Stimulated activated CD8-positive, alpha-beta memory T cell treated with anti-CD3 and anti-CD28 coated beads, Interleukin-4, amount 100 ng/mL, for 4 hours (primary cell): ENCODE data around the gene PEX19.

Experiments used
- DNase-seq, 2 donors: peaks; one replicate each; pipeline ENCODE4 v3.0.0-alpha.2; 2020; ENCODE audit warnings: low read depth in 2 of 2, low spot score in 1 of 2

The PEX19 gene

GRCh38 chr1:160239582-160240299 is 45.2 kb downstream of the PEX19 start:
- DNase-seq: no peak

GRCh38 chr1:160238408-160238807 is 46.5 kb downstream of the PEX19 start:
- no peak for DNase-seq

- DNase-seq: no peak
Measured at GRCh38 chr1:160237558-160237957, 47.4 kb downstream of the PEX19 start.

GRCh38 chr1:160236806-160237205 is 48.1 kb downstream of the PEX19 start:
- no peak for DNase-seq

- no peak for DNase-seq
Measured at GRCh38 chr1:160232911-160233310, 52.0 kb downstream of the PEX19 start.

GRCh38 chr1:160228431-160228830 is 56.5 kb downstream of the PEX19 start:
- no peak for DNase-seq

- no peak for DNase-seq
Measured at GRCh38 chr1:160227561-160227960, 57.4 kb downstream of the PEX19 start.

- no peak for DNase-seq
Measured at GRCh38 chr1:160227034-160227433, 57.9 kb downstream of the PEX19 start.
